GM19238 (cell line): ENCODE measurements around the gene SPECC1L.

Experiments used
- DNase-seq: peaks from one replicate; pipeline ENCODE4 v3.0.0; 2011; ENCODE audit warnings: low spot score; ENCODE audit not compliant: insufficient read length

The SPECC1L gene

GRCh38 chr22:24440270-24440717 lies 169.7 kb downstream of the SPECC1L start:
- DNase-seq, result no peak

GRCh38 chr22:24440718-24441405 lies 170.2 kb downstream of the SPECC1L start:
- no peak for DNase-seq

- no peak for DNase-seq
Observed at GRCh38 chr22:24441406-24442351, 171.0 kb downstream of the SPECC1L start.

GRCh38 chr22:24442352-24442744 lies 171.7 kb downstream of the SPECC1L start:
- no peak for DNase-seq

- no peak for DNase-seq
Observed at GRCh38 chr22:24443668-24444067, 173.0 kb downstream of the SPECC1L start.

GRCh38 chr22:24444251-24444650 lies 173.6 kb downstream of the SPECC1L start:
- no peak for DNase-seq

GRCh38 chr22:24444729-24445466 lies 174.3 kb downstream of the SPECC1L start:
- no peak for DNase-seq

- no peak for DNase-seq
Observed at GRCh38 chr22:24445481-24446259, 175.0 kb downstream of the SPECC1L start.

- no peak for DNase-seq
Observed at GRCh38 chr22:24446260-24446611, 175.6 kb downstream of the SPECC1L start.

- DNase-seq, result no peak
Observed at GRCh38 chr22:24450610-24451009, 180.0 kb downstream of the SPECC1L start.

- DNase-seq, result no peak
Observed at GRCh38 chr22:24451162-24451561, 180.5 kb downstream of the SPECC1L start.

- DNase-seq, result no peak
Observed at GRCh38 chr22:24453853-24454252, 183.2 kb downstream of the SPECC1L start.

- no peak for DNase-seq
Observed at GRCh38 chr22:24455039-24455438, 184.4 kb downstream of the SPECC1L start.

GRCh38 chr22:24455751-24456426 lies 185.3 kb downstream of the SPECC1L start:
- DNase-seq, result no peak

GRCh38 chr22:24457894-24458420 lies 187.3 kb downstream of the SPECC1L start:
- DNase-seq, result no peak

- no peak for DNase-seq
Observed at GRCh38 chr22:24459911-24460310, 189.3 kb downstream of the SPECC1L start.

- DNase-seq, result no peak
Observed at GRCh38 chr22:24460418-24461089, 189.9 kb downstream of the SPECC1L start.

GRCh38 chr22:24463071-24463760 lies 192.6 kb downstream of the SPECC1L start:
- DNase-seq, result no peak

- no peak for DNase-seq
Observed at GRCh38 chr22:24465566-24465965, 194.9 kb downstream of the SPECC1L start.
